GM10266 (cell line): ENCODE results near the gene TMEM183A.
"Not testable (repeated sequence)": the region's sequence is repeated elsewhere in the genome, so short reads cannot be mapped to it uniquely, and the experiment has no call there.

ENCODE experiments used
- DNase-seq: peaks from one replicate; pipeline ENCODE4 v3.0.0; 2012; ENCODE audit errors: extremely low spot score
- TF ChIP-seq, protein P1 (sequence below): IDR thresholded peaks from 2 replicates; pipeline ENCODE4 v1.5.1; 2012; ENCODE audit warnings: mild to moderate bottlenecking, low read depth; ENCODE audit not compliant: control insufficient read depth, insufficient read depth; ENCODE audit errors: missing control alignments

TMEM183A gene

GRCh38 chr1:202974856-202975255 is 32.3 kb upstream of the TMEM183A start:
- TF ChIP-seq, protein P1, sequence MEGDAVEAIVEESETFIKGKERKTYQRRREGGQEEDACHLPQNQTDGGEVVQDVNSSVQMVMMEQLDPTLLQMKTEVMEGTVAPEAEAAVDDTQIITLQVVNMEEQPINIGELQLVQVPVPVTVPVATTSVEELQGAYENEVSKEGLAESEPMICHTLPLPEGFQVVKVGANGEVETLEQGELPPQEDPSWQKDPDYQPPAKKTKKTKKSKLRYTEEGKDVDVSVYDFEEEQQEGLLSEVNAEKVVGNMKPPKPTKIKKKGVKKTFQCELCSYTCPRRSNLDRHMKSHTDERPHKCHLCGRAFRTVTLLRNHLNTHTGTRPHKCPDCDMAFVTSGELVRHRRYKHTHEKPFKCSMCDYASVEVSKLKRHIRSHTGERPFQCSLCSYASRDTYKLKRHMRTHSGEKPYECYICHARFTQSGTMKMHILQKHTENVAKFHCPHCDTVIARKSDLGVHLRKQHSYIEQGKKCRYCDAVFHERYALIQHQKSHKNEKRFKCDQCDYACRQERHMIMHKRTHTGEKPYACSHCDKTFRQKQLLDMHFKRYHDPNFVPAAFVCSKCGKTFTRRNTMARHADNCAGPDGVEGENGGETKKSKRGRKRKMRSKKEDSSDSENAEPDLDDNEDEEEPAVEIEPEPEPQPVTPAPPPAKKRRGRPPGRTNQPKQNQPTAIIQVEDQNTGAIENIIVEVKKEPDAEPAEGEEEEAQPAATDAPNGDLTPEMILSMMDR = no peak

GRCh38 chr1:202976633-202977032 is 30.5 kb upstream of the TMEM183A start:
- no peak for DNase-seq

More at GRCh38 chr1:202974856-202975255, 32.3 kb upstream of the TMEM183A start:
- no peak for DNase-seq

GRCh38 chr1:202979459-202979858 is 27.7 kb upstream of the TMEM183A start:
- DNase-seq = no peak
- TF ChIP-seq, protein P1 = no peak

More at GRCh38 chr1:202976633-202977032, 30.5 kb upstream of the TMEM183A start:
- TF ChIP-seq, protein P1 = no peak

DNA sequence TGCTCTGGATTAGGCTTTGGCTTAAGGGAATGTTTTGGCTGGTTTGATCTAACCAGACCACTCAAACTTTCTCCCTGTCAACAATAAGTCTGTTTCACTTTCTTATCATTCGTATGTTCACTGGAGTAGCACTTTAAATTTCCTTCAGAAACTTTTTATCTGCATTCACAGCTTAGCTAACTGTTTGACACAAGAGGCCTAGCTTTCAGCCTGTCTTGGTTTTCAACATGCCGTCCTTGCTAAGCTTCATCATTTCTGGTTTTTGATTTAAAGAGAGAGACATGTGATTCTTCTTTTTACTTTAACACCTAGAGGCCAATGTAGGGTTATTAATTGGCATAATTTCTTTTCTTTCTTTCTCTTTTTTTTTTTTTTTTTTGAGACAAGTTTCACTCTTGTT is 25.2 kb upstream of the TMEM183A start:
- no peak for DNase-seq
- TF ChIP-seq, protein P1 = no peak

DNA sequence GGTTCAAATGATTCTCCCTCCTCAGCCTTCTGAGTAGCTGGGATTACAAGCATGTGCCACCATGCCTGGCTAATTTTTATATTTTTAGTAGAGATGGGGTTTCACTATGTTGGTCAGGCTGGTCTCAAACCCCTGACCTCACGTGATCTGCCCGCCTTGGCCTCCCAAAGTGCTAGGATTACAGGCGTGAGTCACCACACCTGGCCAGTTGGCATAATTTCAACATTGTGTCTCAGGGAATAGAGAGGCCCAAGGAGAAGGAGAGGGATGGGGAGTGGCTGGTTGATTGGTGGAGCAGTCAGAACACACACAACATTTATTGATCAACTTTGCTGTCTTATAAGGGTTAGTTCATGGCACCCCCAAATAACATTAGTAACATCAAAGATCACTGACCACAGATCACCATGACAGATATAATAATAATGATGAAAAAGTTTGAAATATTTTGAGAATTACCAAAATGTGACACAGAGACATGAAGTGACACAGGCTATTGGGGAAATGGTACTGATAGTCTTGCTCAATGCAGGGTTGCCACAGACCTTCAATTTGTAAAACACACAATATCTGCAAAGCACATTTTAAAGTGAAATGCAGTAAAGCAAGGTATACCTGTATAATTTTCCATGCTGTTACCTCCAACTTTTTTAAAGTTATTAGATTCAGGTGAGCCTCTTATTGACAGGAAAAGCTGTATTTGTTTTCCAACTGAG is 24.3 kb upstream of the TMEM183A start:
- no peak for DNase-seq
- TF ChIP-seq, protein P1 = no peak

DNA sequence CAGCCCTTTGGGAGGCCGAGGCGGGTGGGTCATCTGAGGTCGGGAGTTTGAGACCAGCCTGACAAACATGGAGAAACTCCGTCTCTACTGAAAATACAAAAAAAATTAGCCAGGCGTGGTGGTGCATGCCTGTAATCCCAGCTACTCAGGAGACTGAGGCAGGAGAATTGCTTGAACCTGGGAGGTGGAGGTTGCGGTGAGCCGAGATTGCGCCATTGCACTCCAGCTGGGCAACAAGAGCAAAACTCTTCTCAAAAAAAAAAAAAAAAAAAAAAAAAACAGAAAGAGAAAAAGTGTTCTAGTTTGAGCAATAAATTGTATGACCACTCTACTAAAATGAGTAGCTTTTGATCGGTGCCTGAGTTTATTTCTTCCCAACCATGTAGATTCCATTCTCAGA is 21.1 kb upstream of the TMEM183A start:
- not testable (repeated sequence) for DNase-seq

DNA sequence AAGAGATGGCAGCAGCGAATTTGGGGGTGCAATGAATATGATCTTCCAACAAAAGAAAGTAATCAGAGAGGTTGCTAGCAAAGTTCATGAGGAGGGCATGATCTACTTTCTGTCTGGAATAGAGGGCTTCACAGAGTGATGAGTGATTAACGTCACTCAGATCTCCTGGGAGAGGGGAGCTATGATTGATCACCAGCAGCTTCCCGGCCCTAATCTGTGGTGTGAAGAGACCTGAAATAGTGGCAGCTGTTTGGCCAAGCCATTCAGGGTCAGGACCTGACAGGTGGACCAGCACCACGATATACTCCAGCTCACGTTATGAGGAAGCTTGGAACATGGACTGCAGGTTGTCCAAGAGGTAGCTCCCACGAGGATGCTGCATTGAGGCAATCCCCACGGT is 19.9 kb upstream of the TMEM183A start:
- TF ChIP-seq, protein P1 = no peak
- no peak for DNase-seq
